ENCODE measurements around the gene CABP4. TPM values are rescaled to one million over a fixed set of nuclear protein-coding genes. Genes with fewer than 3 reads are reported as not detected.
A peak's percentile ranks its signal among the peaks of the same experiment; 100 is the strongest.
"Not testable (repeated sequence)": the region's sequence is repeated elsewhere in the genome, so short reads cannot be mapped to it uniquely, and the experiment has no call there.

The CABP4 gene
- total RNA-seq, 1 donor from 2014 or later = not detected

- DNase-seq (ENCODE audit: low spot score in 2 of 2) = no peak
- FAIRE-seq = no peak
Measured at GRCh38 chr11:67469508-67469811, 14.3 kb downstream of the CABP4 start.

- FAIRE-seq (no peak), DNase-seq (ENCODE audit: low spot score in 2 of 2) (no peak)
Measured at GRCh38 chr11:67470337-67471002, 15.3 kb downstream of the CABP4 start.

- DNase-seq (ENCODE audit: low spot score in 2 of 2) (no peak), FAIRE-seq (no peak)
Measured at GRCh38 chr11:67472882-67473281, 17.7 kb downstream of the CABP4 start.

- not testable (repeated sequence) for DNase-seq (ENCODE audit: low spot score in 2 of 2); FAIRE-seq
Measured at GRCh38 chr11:67476692-67477091, 21.5 kb downstream of the CABP4 start.

GRCh38 chr11:67477344-67478050 is 22.3 kb downstream of the CABP4 start:
- not testable (repeated sequence) for DNase-seq (ENCODE audit: low spot score in 2 of 2); FAIRE-seq

- FAIRE-seq (no peak), DNase-seq (ENCODE audit: low spot score in 2 of 2) (no peak)
Measured at GRCh38 chr11:67482275-67482826, 27.2 kb downstream of the CABP4 start.

- FAIRE-seq = no peak
Measured at GRCh38 chr11:67482827-67483798, 28.0 kb downstream of the CABP4 start, which contains the start of gene AIP. Gene AIP, plus strand, starts transcription at chr11:67483026. Its CDS starts 133 bp downstream, at chr11:67483159.

GRCh38 chr11:67483831-67484665 is 28.9 kb downstream of the CABP4 start:
- FAIRE-seq = no peak
- DNase-seq (ENCODE audit: low spot score in 2 of 2) = no peak

More at GRCh38 chr11:67482827-67483798, 28.0 kb downstream of the CABP4 start, which contains the start of gene AIP:
- peak; percentile 95 to 97 for DNase-seq (ENCODE audit: low spot score in 2 of 2)

GRCh38 chr11:67484847-67485311 is 29.7 kb downstream of the CABP4 start:
- DNase-seq (ENCODE audit: low spot score in 2 of 2) (no peak), FAIRE-seq (no peak)

GRCh38 chr11:67485873-67486361 is 30.8 kb downstream of the CABP4 start:
- not testable (repeated sequence) for DNase-seq (ENCODE audit: low spot score in 2 of 2); FAIRE-seq

- DNase-seq (ENCODE audit: low spot score in 2 of 2) (no peak), FAIRE-seq (no peak)
Measured at GRCh38 chr11:67486481-67487195, 31.5 kb downstream of the CABP4 start.

GRCh38 chr11:67489203-67489884 is 34.2 kb downstream of the CABP4 start:
- DNase-seq (ENCODE audit: low spot score in 2 of 2) (no peak), FAIRE-seq (no peak)

- FAIRE-seq (no peak), DNase-seq (ENCODE audit: low spot score in 2 of 2) (no peak)
Measured at GRCh38 chr11:67489885-67490726, 35.0 kb downstream of the CABP4 start.

GRCh38 chr11:67490727-67491065 is 35.5 kb downstream of the CABP4 start:
- no peak for FAIRE-seq

GRCh38 chr11:67491276-67492068 is 36.3 kb downstream of the CABP4 start:
- no peak for DNase-seq (ENCODE audit: low spot score in 2 of 2)

More at GRCh38 chr11:67490727-67491065, 35.5 kb downstream of the CABP4 start:
- DNase-seq (ENCODE audit: low spot score in 2 of 2) = no peak

GRCh38 chr11:67492069-67492727 is 37.0 kb downstream of the CABP4 start:
- FAIRE-seq = no peak
- no peak for DNase-seq (ENCODE audit: low spot score in 2 of 2)

More at GRCh38 chr11:67491276-67492068, 36.3 kb downstream of the CABP4 start:
- no peak for FAIRE-seq
